ENCODE data around the gene YIPF4. TPM values are rescaled to one million over a fixed set of nuclear protein-coding genes. Genes with fewer than 3 reads are reported as not detected.
"Not testable (repeated sequence)": the region's sequence is repeated elsewhere in the genome, so short reads cannot be mapped to it uniquely, and the experiment has no call there.

The YIPF4 gene
- total RNA-seq, 1 donor from 2014 or later, result 73.5 TPM

GRCh38 chr2:32330136-32330535 is 52.4 kb downstream of the YIPF4 start:
- peaks cover 3% of the 10 kb centered on the region for H3K4me1 Mint-ChIP-seq (ENCODE audit: unreplicated experiment)
- no peak for TF ChIP-seq CTCF (IDR thresholded peaks at IDR 0.05)
- H3K27me3 Mint-ChIP-seq (ENCODE audit: unreplicated experiment), result no peaks in the 10 kb centered on the region
- H3K4me3 Mint-ChIP-seq (ENCODE audit: unreplicated experiment), result no peak overlapping the region
- H3K36me3 Mint-ChIP-seq (ENCODE audit: unreplicated experiment), result peaks cover 4% of the 10 kb centered on the region
- no peak overlapping the region for H3K27ac Mint-ChIP-seq (ENCODE audit: unreplicated experiment)
- no peaks in the 10 kb centered on the region for H3K9me3 Mint-ChIP-seq (ENCODE audit: unreplicated experiment)
- peak; percentile 2 for DNase-seq (ENCODE audit: extremely low spot score, unreplicated experiment)

GRCh38 chr2:32342801-32343200 is 65.1 kb downstream of the YIPF4 start:
- no peak for TF ChIP-seq CTCF (IDR thresholded peaks at IDR 0.05)
- no peak overlapping the region for H3K27ac Mint-ChIP-seq (ENCODE audit: unreplicated experiment)
- no peak overlapping the region for H3K4me3 Mint-ChIP-seq (ENCODE audit: unreplicated experiment)
- no peaks in the 10 kb centered on the region for H3K27me3 Mint-ChIP-seq (ENCODE audit: unreplicated experiment)
- DNase-seq (ENCODE audit: extremely low spot score, unreplicated experiment), result no peak
- no peaks in the 10 kb centered on the region for H3K36me3 Mint-ChIP-seq (ENCODE audit: unreplicated experiment)
- no peaks in the 10 kb centered on the region for H3K9me3 Mint-ChIP-seq (ENCODE audit: unreplicated experiment)
- H3K4me1 Mint-ChIP-seq (ENCODE audit: unreplicated experiment), result no peaks in the 10 kb centered on the region

GRCh38 chr2:32350797-32351196 is 73.1 kb downstream of the YIPF4 start:
- DNase-seq (ENCODE audit: extremely low spot score, unreplicated experiment); H3K4me1 Mint-ChIP-seq (ENCODE audit: unreplicated experiment); H3K27me3 Mint-ChIP-seq (ENCODE audit: unreplicated experiment): not testable (repeated sequence)

GRCh38 chr2:32355976-32356680 is 78.4 kb downstream of the YIPF4 start:
- no peaks in the 10 kb centered on the region for H3K36me3 Mint-ChIP-seq (ENCODE audit: unreplicated experiment)

More at GRCh38 chr2:32350797-32351196, 73.1 kb downstream of the YIPF4 start:
- H3K36me3 Mint-ChIP-seq (ENCODE audit: unreplicated experiment); H3K27ac Mint-ChIP-seq (ENCODE audit: unreplicated experiment); H3K4me3 Mint-ChIP-seq (ENCODE audit: unreplicated experiment); H3K9me3 Mint-ChIP-seq (ENCODE audit: unreplicated experiment): not testable (repeated sequence)

GRCh38 chr2:32356681-32357317 is 79.1 kb downstream of the YIPF4 start, which contains the start of gene BIRC6:
Gene BIRC6 (plus strand): TSS chr2:32357023. CDS start chr2:32357162, 139 bp downstream.
- no peaks in the 10 kb centered on the region for H3K27me3 Mint-ChIP-seq (ENCODE audit: unreplicated experiment)
- DNase-seq (ENCODE audit: extremely low spot score, unreplicated experiment), result peak; percentile 100
- no peak for TF ChIP-seq CTCF (IDR thresholded peaks at IDR 0.05)
- no peaks in the 10 kb centered on the region for H3K9me3 Mint-ChIP-seq (ENCODE audit: unreplicated experiment)
- H3K4me3 Mint-ChIP-seq (ENCODE audit: unreplicated experiment), result peak within 1 kb of the TSS; percentile 92
- peaks cover 38% of the 10 kb centered on the region for H3K4me1 Mint-ChIP-seq (ENCODE audit: unreplicated experiment)
- H3K27ac Mint-ChIP-seq (ENCODE audit: unreplicated experiment), result peak within 1 kb of the TSS; percentile 96
- H3K36me3 Mint-ChIP-seq (ENCODE audit: unreplicated experiment), result no peaks in the 10 kb centered on the region

More at GRCh38 chr2:32355976-32356680, 78.4 kb downstream of the YIPF4 start:
- Mint-ChIP-seq H3K4me3 (ENCODE audit: unreplicated experiment) (peak overlapping the region; percentile 92), H3K27me3 (ENCODE audit: unreplicated experiment) (no peaks in the 10 kb centered on the region), H3K4me1 (ENCODE audit: unreplicated experiment) (peaks cover 35% of the 10 kb centered on the region), H3K9me3 (ENCODE audit: unreplicated experiment) (no peaks in the 10 kb centered on the region), H3K27ac (ENCODE audit: unreplicated experiment) (peak overlapping the region; percentile 96)
- TF ChIP-seq CTCF (IDR thresholded peaks at IDR 0.05), result no peak
- no peak for DNase-seq (ENCODE audit: extremely low spot score, unreplicated experiment)

Data from osteocyte (in vitro differentiated cells).